ENCODE results near the gene CDCA7L. TPM values are rescaled to one million over a fixed set of nuclear protein-coding genes. Genes with fewer than 3 reads are reported as not detected.
A peak's percentile ranks its signal among the peaks of the same experiment; 100 is the strongest.

The CDCA7L gene
- total and polyA plus RNA-seq, 7 experiments from 2014 or later: 24.3 to 70.4 (median 46.7) TPM

- Mint-ChIP-seq H3K4me1 (peaks cover 0 to 19% (median 4%) of the 10 kb centered on the region in 7 donors), H3K9me3 (peaks cover 0 to 1% (median 0%) of the 10 kb centered on the region in 11 donors), H3K27me3 (no peaks in the 10 kb centered on the region), H3K27ac (peak overlapping the region in 1 of 9 donors; percentile 30), H3K4me3 (no peak overlapping the region), H3K36me3 (peaks cover 0 to 45% (median 34%) of the 10 kb centered on the region in 5 donors)
- Histone ChIP-seq H3K27ac (ENCODE audit: low read depth, low read length) (no peak overlapping the region), H3K4me3 (ENCODE audit: low read length) (no peak overlapping the region), H3K27me3 (ENCODE audit: control insufficient read depth in 2 of 2, insufficient read depth in 2 of 2, low read length in 2 of 2) (no peaks in the 10 kb centered on the region), H3K36me3 (ENCODE audit: control insufficient read depth in 2 of 3, insufficient read depth in 3 of 3, low read length in 3 of 3) (peaks cover 0 to 26% (median 0%) of the 10 kb centered on the region in 3 experiments), H3K4me1 (ENCODE audit: control insufficient read depth in 2 of 2, insufficient read depth in 2 of 2, low read length in 2 of 2) (no peaks in the 10 kb centered on the region), H3K9me3 (ENCODE audit: control insufficient read depth in 2 of 3, low read length in 3 of 3) (no peaks in the 10 kb centered on the region)
- intact Hi-C loops (cut with micrococcal nuclease): no loop called here
- no peak for DNase-seq
- POLR2A ChIA-PET: no interaction called here
- ATAC-seq: no peak
- CTCF ChIA-PET: no interaction called here
Observed at GRCh38 chr7:21916629-21917028, 29.1 kb downstream of the CDCA7L start.

- H3K4me1 Mint-ChIP-seq: peaks cover 0 to 14% (median 4%) of the 10 kb centered on the region in 7 donors
- POLR2A ChIA-PET: no interaction called here
Observed at GRCh38 chr7:21916176-21916575, 29.5 kb downstream of the CDCA7L start.

DNA sequence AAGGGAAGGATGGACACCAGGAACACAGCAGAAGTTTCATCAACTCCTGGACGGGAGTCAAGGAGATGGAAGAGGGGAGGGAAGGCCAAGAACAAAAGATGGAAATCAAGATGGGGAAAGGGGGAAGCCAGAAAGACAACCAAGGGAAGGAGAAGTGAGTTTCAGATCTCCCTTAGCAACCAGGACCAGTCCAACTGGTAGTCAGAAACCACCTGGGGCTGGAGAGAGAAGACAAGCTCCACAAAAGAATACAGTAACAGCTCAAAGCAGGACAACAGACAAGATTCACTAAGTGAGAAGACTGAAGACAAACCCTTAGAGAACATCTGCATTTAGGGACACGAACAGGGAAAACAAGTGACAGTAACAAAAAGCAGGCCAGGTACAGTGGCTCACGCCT lies 30.6 kb downstream of the CDCA7L start:
- no peak overlapping the region for H3K4me3 Mint-ChIP-seq
- H3K4me3 ChIP-seq (ENCODE audit: low read length): no peak overlapping the region
- no peaks in the 10 kb centered on the region for H3K27me3 ChIP-seq (ENCODE audit: control insufficient read depth in 2 of 2, insufficient read depth in 2 of 2, low read length in 2 of 2)
- peaks cover 0 to 1% (median 0%) of the 10 kb centered on the region in 11 donors for H3K9me3 Mint-ChIP-seq
- peaks cover 0 to 45% (median 37%) of the 10 kb centered on the region in 5 donors for H3K36me3 Mint-ChIP-seq
- intact Hi-C loops (cut with micrococcal nuclease): no loop called here
- peaks cover 0 to 29% (median 0%) of the 10 kb centered on the region in 3 experiments for H3K36me3 ChIP-seq (ENCODE audit: control insufficient read depth in 2 of 3, insufficient read depth in 3 of 3, low read length in 3 of 3)
- POLR2A ChIA-PET: no interaction called here
- no peaks in the 10 kb centered on the region for H3K4me1 ChIP-seq (ENCODE audit: control insufficient read depth in 2 of 2, insufficient read depth in 2 of 2, low read length in 2 of 2)
- DNase-seq (no peak), ATAC-seq (no peak)
- no peaks in the 10 kb centered on the region for H3K27me3 Mint-ChIP-seq
- CTCF ChIA-PET: no interaction called here
- H3K27ac Mint-ChIP-seq: peak overlapping the region in 1 of 9 donors; percentile 47
- no peaks in the 10 kb centered on the region for H3K9me3 ChIP-seq (ENCODE audit: control insufficient read depth in 2 of 3, low read length in 3 of 3)
- H3K4me1 Mint-ChIP-seq: peaks cover 0 to 13% (median 4%) of the 10 kb centered on the region in 7 donors
- no peak overlapping the region for H3K27ac ChIP-seq (ENCODE audit: low read depth, low read length)

More at GRCh38 chr7:21916176-21916575, 29.5 kb downstream of the CDCA7L start:
- CTCF ChIA-PET: no interaction called here
- H3K27me3 ChIP-seq (ENCODE audit: control insufficient read depth in 2 of 2, insufficient read depth in 2 of 2, low read length in 2 of 2): no peaks in the 10 kb centered on the region
- no peaks in the 10 kb centered on the region for H3K9me3 ChIP-seq (ENCODE audit: control insufficient read depth in 2 of 3, low read length in 3 of 3)
- Mint-ChIP-seq H3K36me3 (peaks cover 0 to 45% (median 37%) of the 10 kb centered on the region in 5 donors), H3K27me3 (no peaks in the 10 kb centered on the region), H3K27ac (no peak overlapping the region), H3K4me3 (no peak overlapping the region), H3K9me3 (peaks cover 0 to 1% (median 0%) of the 10 kb centered on the region in 11 donors)
- H3K36me3 ChIP-seq (ENCODE audit: control insufficient read depth in 2 of 3, insufficient read depth in 3 of 3, low read length in 3 of 3): peaks cover 0 to 29% (median 0%) of the 10 kb centered on the region in 3 experiments
- no peak for ATAC-seq
- intact Hi-C loops (cut with micrococcal nuclease): no loop called here
- no peak overlapping the region for H3K4me3 ChIP-seq (ENCODE audit: low read length)
- H3K4me1 ChIP-seq (ENCODE audit: control insufficient read depth in 2 of 2, insufficient read depth in 2 of 2, low read length in 2 of 2): no peaks in the 10 kb centered on the region
- no peak overlapping the region for H3K27ac ChIP-seq (ENCODE audit: low read depth, low read length)
- no peak for DNase-seq

- DNase-seq (no peak), ATAC-seq (no peak)
- Histone ChIP-seq H3K27me3 (ENCODE audit: control insufficient read depth in 2 of 2, insufficient read depth in 2 of 2, low read length in 2 of 2) (no peaks in the 10 kb centered on the region), H3K36me3 (ENCODE audit: control insufficient read depth in 2 of 3, insufficient read depth in 3 of 3, low read length in 3 of 3) (peaks cover 0 to 29% (median 0%) of the 10 kb centered on the region in 3 experiments), H3K27ac (ENCODE audit: low read depth, low read length) (no peak overlapping the region), H3K9me3 (ENCODE audit: control insufficient read depth in 2 of 3, low read length in 3 of 3) (no peaks in the 10 kb centered on the region), H3K4me3 (ENCODE audit: low read length) (no peak overlapping the region), H3K4me1 (ENCODE audit: control insufficient read depth in 2 of 2, insufficient read depth in 2 of 2, low read length in 2 of 2) (no peaks in the 10 kb centered on the region)
- Mint-ChIP-seq H3K27ac (peak overlapping the region in 1 of 9 donors; percentile 47), H3K4me1 (peaks cover 0 to 12% (median 3%) of the 10 kb centered on the region in 7 donors), H3K36me3 (peaks cover 0 to 48% (median 37%) of the 10 kb centered on the region in 5 donors), H3K4me3 (no peak overlapping the region), H3K9me3 (peaks cover 0 to 1% (median 0%) of the 10 kb centered on the region in 11 donors), H3K27me3 (no peaks in the 10 kb centered on the region)
- intact Hi-C loops (cut with micrococcal nuclease): no loop called here
- ChIA-PET POLR2A (no interaction called here), CTCF (no interaction called here)
Observed at GRCh38 chr7:21914671-21915070, 31.0 kb downstream of the CDCA7L start.

GRCh38 chr7:21912931-21913780 lies 32.5 kb downstream of the CDCA7L start:
- Histone ChIP-seq H3K27me3 (ENCODE audit: control insufficient read depth in 2 of 2, insufficient read depth in 2 of 2, low read length in 2 of 2) (no peaks in the 10 kb centered on the region), H3K9me3 (ENCODE audit: control insufficient read depth in 2 of 3, low read length in 3 of 3) (no peaks in the 10 kb centered on the region), H3K27ac (ENCODE audit: low read depth, low read length) (no peak overlapping the region), H3K4me3 (ENCODE audit: low read length) (no peak overlapping the region), H3K4me1 (ENCODE audit: control insufficient read depth in 2 of 2, insufficient read depth in 2 of 2, low read length in 2 of 2) (no peaks in the 10 kb centered on the region), H3K36me3 (ENCODE audit: control insufficient read depth in 2 of 3, insufficient read depth in 3 of 3, low read length in 3 of 3) (peaks cover 0 to 36% (median 6%) of the 10 kb centered on the region in 3 experiments)
- POLR2A ChIA-PET: no interaction called here
- Mint-ChIP-seq H3K4me3 (no peak overlapping the region), H3K27me3 (no peaks in the 10 kb centered on the region), H3K9me3 (peaks cover 0 to 1% (median 0%) of the 10 kb centered on the region in 11 donors), H3K27ac (peak overlapping the region in 1 of 9 donors; percentile 55), H3K36me3 (peaks cover 5 to 60% (median 46%) of the 10 kb centered on the region in 5 donors), H3K4me1 (peaks cover 0 to 6% (median 3%) of the 10 kb centered on the region in 7 donors)
- ATAC-seq: no peak
- intact Hi-C loops (cut with micrococcal nuclease): no loop called here
- DNase-seq: no peak
- CTCF ChIA-PET: no interaction called here

DNA sequence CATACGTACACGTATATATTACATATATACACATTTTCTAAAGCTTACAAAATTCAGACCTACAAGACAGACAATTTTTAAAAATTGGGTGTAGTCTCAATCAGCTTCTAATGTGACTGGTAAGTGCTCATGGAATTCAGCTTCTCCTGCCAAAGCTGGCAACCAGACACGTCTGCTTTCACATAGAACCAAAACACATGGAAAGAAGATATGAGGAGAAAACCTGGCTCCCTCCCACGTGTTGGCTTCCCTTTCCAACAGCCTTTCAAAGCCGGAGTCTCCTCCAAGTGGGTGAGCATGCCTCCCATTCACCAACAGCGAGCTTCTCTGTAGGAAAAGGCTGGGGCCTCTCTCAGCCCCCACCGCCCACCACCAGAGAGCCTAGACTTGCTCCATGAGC lies 33.4 kb downstream of the CDCA7L start:
- Histone ChIP-seq H3K27ac (ENCODE audit: low read depth, low read length) (no peak overlapping the region), H3K27me3 (ENCODE audit: control insufficient read depth in 2 of 2, insufficient read depth in 2 of 2, low read length in 2 of 2) (no peaks in the 10 kb centered on the region), H3K4me3 (ENCODE audit: low read length) (no peak overlapping the region), H3K4me1 (ENCODE audit: control insufficient read depth in 2 of 2, insufficient read depth in 2 of 2, low read length in 2 of 2) (no peaks in the 10 kb centered on the region), H3K9me3 (ENCODE audit: control insufficient read depth in 2 of 3, low read length in 3 of 3) (no peaks in the 10 kb centered on the region), H3K36me3 (ENCODE audit: control insufficient read depth in 2 of 3, insufficient read depth in 3 of 3, low read length in 3 of 3) (peaks cover 0 to 44% (median 9%) of the 10 kb centered on the region in 3 experiments)
- ATAC-seq (no peak), DNase-seq (no peak)
- POLR2A ChIA-PET: interaction anchor here (1.0 kb wide), 1 partner anchor 31 kb away, joined by 3 read pairs; no protein-coding TSS in a partner anchor
- Mint-ChIP-seq H3K27ac (no peak overlapping the region), H3K4me1 (peaks cover 0 to 6% (median 3%) of the 10 kb centered on the region in 7 donors), H3K36me3 (peaks cover 6 to 62% (median 49%) of the 10 kb centered on the region in 5 donors), H3K27me3 (no peaks in the 10 kb centered on the region), H3K4me3 (no peak overlapping the region), H3K9me3 (peaks cover 0 to 1% (median 0%) of the 10 kb centered on the region in 11 donors)
- CTCF ChIA-PET: interaction anchor here (0.5 to 0.8 kb wide), 2 partner anchors 11 to 31 kb away, joined by 3 to 4 read pairs; no protein-coding TSS in a partner anchor
- intact Hi-C loops (cut with micrococcal nuclease): no loop called here
